ENCODE data around the gene PAK5. TPM values are rescaled to one million over a fixed set of nuclear protein-coding genes. Genes with fewer than 3 reads are reported as not detected.

PAK5 gene
- total and polyA plus RNA-seq, 11 donors = not detected

- no peak for ATAC-seq
- H3K27ac ChIP-seq = no peak overlapping the region
Observed at GRCh38 chr20:9503526-9504245, 335.2 kb downstream of the PAK5 start.

DNA sequence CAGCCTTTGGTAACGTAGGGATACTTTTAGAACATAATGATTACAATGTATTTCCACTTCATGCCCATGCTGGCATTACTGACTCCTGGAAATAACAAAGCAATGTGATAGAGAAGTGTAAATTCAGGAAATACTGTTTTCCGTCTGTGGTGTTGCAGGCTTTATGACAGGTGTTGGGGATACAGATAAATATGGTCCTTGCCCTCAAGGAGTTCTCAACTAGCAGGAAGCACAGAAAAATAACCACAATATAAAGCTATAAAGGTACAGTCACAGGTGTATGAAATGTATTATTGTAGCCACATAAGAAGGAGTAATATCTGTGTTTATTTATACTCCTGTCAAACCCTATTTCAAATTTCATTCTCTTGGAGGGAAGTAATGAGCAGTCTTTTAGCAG lies 337.4 kb downstream of the PAK5 start:
- ATAC-seq = no peak
- no peak overlapping the region for H3K27ac ChIP-seq
- no peak for DNase-seq
- intact Hi-C loops (cut with DNase I) = no loop called here
- no peaks in the 10 kb centered on the region for H3K9me3 ChIP-seq
- 81 to 91% (median 88%) methylated on average over 2 of the region's 2 CpGs for WGBS, 4 donors
- no peak for TF ChIP-seq POLR2A (IDR thresholded peaks at IDR 0.05)
- TF ChIP-seq, protein P1, sequence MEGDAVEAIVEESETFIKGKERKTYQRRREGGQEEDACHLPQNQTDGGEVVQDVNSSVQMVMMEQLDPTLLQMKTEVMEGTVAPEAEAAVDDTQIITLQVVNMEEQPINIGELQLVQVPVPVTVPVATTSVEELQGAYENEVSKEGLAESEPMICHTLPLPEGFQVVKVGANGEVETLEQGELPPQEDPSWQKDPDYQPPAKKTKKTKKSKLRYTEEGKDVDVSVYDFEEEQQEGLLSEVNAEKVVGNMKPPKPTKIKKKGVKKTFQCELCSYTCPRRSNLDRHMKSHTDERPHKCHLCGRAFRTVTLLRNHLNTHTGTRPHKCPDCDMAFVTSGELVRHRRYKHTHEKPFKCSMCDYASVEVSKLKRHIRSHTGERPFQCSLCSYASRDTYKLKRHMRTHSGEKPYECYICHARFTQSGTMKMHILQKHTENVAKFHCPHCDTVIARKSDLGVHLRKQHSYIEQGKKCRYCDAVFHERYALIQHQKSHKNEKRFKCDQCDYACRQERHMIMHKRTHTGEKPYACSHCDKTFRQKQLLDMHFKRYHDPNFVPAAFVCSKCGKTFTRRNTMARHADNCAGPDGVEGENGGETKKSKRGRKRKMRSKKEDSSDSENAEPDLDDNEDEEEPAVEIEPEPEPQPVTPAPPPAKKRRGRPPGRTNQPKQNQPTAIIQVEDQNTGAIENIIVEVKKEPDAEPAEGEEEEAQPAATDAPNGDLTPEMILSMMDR (IDR thresholded peaks at IDR 0.05) = no peak
- no peaks in the 10 kb centered on the region for H3K36me3 ChIP-seq
- no peak overlapping the region for H3K4me3 ChIP-seq
- H3K27me3 ChIP-seq = peaks cover 5 to 20% (median 16%) of the 10 kb centered on the region in 9 donors
- peaks cover 0 to 28% (median 3%) of the 10 kb centered on the region in 12 donors for H3K4me1 ChIP-seq

More at GRCh38 chr20:9503526-9504245, 335.2 kb downstream of the PAK5 start:
- intact Hi-C loops (cut with DNase I) = no loop called here
- DNase-seq = no peak
- H3K27me3 ChIP-seq = peaks cover 15 to 42% (median 38%) of the 10 kb centered on the region in 9 donors
- 60 to 73% (median 64%) methylated on average over 9 of the region's 9 CpGs for WGBS, 4 donors
- H3K9me3 ChIP-seq = no peaks in the 10 kb centered on the region
- no peaks in the 10 kb centered on the region for H3K36me3 ChIP-seq
- TF ChIP-seq, protein P1 (IDR thresholded peaks at IDR 0.05) = peak in 2 of 12 donors; percentile 10 to 19
- TF ChIP-seq POLR2A (IDR thresholded peaks at IDR 0.05) = no peak
- no peak overlapping the region for H3K4me3 ChIP-seq
- peaks cover 0 to 47% (median 11%) of the 10 kb centered on the region in 12 donors for H3K4me1 ChIP-seq

GRCh38 chr20:9500121-9500520 lies 338.8 kb downstream of the PAK5 start:
- no peaks in the 10 kb centered on the region for H3K9me3 ChIP-seq
- intact Hi-C loops (cut with DNase I) = no loop called here
- ATAC-seq = peak in 3 of 4 donors; percentile 15 to 37 (median 33)
- H3K27ac ChIP-seq = no peak overlapping the region
- H3K27me3 ChIP-seq = peaks cover 0 to 7% (median 3%) of the 10 kb centered on the region in 9 donors
- peaks cover 0 to 24% (median 0%) of the 10 kb centered on the region in 12 donors for H3K4me1 ChIP-seq
- no peak for DNase-seq
- no peak for TF ChIP-seq POLR2A (IDR thresholded peaks at IDR 0.05)
- TF ChIP-seq, protein P1 (IDR thresholded peaks at IDR 0.05) = no peak
- WGBS, 4 donors = 43 to 62% (median 47%) methylated on average over 2 of the region's 2 CpGs
- no peak overlapping the region for H3K4me3 ChIP-seq
- H3K36me3 ChIP-seq = no peaks in the 10 kb centered on the region

GRCh38 chr20:9499126-9499899 lies 339.6 kb downstream of the PAK5 start:
- DNase-seq = no peak
- no peaks in the 10 kb centered on the region for H3K9me3 ChIP-seq
- H3K4me1 ChIP-seq = peaks cover 0 to 23% (median 0%) of the 10 kb centered on the region in 12 donors
- TF ChIP-seq, protein P1 (IDR thresholded peaks at IDR 0.05) = no peak
- no peak for TF ChIP-seq POLR2A (IDR thresholded peaks at IDR 0.05)
- intact Hi-C loops (cut with DNase I) = loop anchor here in 1 of 10 donors (1.0 kb wide), 1 partner anchor 19 kb away; no protein-coding TSS in a partner anchor
- WGBS, 4 donors = 86 to 89% (median 87%) methylated on average over 5 of the region's 5 CpGs
- no peaks in the 10 kb centered on the region for H3K27me3 ChIP-seq
- no peak overlapping the region for H3K27ac ChIP-seq
- H3K36me3 ChIP-seq = no peaks in the 10 kb centered on the region
- ATAC-seq = no peak
- H3K4me3 ChIP-seq = no peak overlapping the region
